NCI-H446 (cell line): Measurements from ENCODE around the gene MOCS1.
"Not testable (repeated sequence)": the region's sequence is repeated elsewhere in the genome, so short reads cannot be mapped to it uniquely, and the experiment has no call there.

Experiments
- DNase-seq, 2 experiments: peaks; one replicate each; lab custom pipeline; 2025; lab: John Stamatoyannopoulos, UW

MOCS1 gene

GRCh38 chr6:39934131-39934757 lies at the start of gene MOCS1:
Gene MOCS1 (minus strand): TSS chr6:39934462. CDS start chr6:39934417, 45 bp downstream.
- peak in 1 of 2 experiments; percentile 70 for DNase-seq

- no peak for DNase-seq
Measured at GRCh38 chr6:39984051-39984450, 49.8 kb upstream of the MOCS1 start.

DNA sequence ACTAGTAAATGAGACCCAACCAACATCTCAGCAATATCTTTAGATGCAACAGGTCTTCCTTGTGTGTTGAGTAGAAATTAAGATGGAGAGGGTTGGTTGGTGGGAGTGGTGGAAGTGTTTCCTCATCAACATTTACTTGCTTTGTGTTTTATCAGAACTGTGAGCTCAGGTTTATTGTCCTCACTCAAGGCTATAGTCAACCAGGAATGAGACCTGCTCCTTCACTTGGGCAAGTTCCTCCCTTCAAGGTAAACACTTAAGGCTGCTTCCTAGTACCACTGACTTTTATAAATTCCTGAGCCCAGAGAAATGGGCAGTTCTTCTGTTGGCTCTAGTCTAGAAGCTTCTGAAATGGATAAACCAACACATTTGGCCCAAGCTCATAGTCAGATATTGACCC lies 48.9 kb upstream of the MOCS1 start:
- no peak for DNase-seq

DNA sequence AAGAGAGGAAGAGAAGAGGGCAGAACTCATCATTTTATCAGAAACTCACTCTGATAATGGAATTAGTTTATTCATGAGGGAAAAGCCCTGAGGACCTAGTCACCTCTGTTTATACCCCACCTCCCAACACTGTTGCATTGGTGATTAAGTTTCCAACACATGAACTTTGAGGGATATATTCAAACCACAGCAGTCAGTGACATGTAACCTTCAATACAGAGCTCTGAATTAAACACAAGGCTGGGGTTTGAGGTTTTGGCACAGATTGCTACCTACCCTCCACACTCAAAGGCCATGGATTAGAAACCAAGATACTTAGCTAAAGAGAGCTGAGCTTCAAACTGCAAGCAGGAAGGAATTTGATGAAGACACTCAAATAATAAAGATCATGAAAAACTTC lies 48.5 kb upstream of the MOCS1 start:
- DNase-seq = no peak

GRCh38 chr6:39980839-39981580 lies 46.7 kb upstream of the MOCS1 start:
- peak; percentile 72 to 76 for DNase-seq

DNA sequence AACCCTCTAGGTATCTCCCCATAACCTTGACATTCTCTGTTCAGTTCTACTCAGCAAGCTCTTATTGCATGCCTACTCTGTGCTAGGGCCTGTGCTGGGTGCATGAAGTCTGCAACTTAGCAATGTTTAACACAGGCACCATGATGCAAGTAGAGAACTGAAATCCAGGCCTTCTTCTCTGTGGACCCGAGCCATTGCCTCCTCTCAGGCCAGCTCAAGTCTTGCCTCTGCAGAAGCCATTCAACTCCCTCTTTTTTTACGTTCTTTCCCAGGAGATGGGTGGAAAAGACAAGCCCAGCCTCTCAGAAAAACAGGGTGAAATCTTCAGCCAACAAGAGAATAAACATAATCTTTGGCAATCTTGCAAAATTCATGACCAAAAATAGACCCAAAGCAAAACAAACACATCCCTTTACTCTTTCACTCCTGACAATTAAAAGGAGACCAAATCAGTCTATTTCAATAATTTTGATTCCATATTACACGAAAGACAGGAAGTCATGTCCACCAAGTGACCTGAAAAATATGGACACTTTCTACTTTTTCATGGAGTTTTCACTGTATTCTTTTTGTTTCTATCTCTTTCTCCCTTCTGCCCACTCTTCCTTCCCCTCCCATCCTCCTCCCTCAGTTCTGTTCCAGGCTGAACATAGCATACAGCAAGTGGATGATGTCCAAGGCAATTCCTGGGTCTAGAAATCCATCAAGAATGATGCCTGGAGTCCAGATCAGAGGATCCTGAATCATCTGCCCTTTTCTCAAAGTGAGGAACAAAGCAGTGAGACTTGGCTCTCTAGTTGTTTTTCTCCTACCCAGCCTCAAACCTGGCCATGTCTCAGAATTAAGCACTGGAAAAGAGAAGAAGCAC lies 45.4 kb upstream of the MOCS1 start:
- DNase-seq = no peak

DNA sequence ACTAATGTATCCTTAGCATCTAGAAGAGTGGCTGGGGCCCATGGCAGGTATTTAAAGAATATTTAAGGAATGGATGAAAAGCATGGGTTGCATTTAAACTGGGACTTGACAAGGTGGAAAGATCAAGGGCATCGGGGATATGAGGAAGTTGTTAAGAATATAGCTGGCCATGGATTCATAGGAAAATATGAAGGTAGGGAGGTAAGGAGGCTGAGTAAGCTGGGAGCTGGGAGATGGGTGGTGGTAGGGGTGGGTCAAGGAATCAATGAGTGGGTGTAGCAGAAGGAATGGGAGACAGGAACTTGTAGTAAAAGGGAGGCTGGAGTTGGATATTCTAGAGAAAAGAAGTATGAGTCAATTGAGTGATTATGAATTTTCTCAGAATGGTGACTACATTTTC lies 44.0 kb upstream of the MOCS1 start:
- no peak for DNase-seq

DNA sequence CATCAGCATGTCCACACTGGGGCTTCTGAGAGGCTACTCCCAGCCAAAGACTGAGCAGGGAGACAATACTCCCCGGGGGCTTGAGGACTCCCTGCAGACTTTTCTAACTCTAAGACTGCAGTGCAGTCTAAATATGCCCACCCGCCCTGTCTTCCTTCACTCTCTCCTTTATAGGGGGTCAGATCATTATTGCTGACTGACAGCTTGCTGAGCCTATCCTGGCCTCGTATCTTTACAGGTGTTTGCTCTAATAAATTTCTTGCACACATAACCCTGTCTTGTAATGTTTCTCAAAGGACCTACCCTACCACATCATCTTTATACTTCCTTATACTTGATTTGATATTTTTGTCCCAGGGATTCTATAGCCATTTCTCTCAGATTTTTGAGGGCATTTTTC lies 39.4 kb upstream of the MOCS1 start:
- no peak for DNase-seq

- DNase-seq = not testable (repeated sequence)
Measured at GRCh38 chr6:39972717-39973116, 38.5 kb upstream of the MOCS1 start.

GRCh38 chr6:39971131-39971530 lies 36.9 kb upstream of the MOCS1 start:
- not testable (repeated sequence) for DNase-seq

DNA sequence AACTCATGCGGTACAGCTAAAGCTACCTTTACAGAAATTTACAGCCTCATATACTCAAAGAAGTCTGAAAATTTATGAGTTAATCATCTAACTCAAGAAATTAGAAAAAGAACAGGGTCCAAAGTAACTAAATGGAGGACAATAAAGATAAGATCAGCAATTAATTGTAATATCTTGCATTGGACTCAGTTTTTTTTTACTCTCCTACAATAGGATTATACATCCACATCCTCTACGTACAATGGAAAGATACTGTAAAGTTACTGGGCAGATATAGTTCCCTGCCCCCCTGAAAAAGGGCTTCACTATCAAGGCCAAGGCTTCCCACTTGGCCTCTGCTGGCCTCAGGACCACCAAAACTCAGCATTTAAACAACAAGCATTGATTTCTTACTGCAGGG lies 31.5 kb upstream of the MOCS1 start:
- no peak for DNase-seq

DNA sequence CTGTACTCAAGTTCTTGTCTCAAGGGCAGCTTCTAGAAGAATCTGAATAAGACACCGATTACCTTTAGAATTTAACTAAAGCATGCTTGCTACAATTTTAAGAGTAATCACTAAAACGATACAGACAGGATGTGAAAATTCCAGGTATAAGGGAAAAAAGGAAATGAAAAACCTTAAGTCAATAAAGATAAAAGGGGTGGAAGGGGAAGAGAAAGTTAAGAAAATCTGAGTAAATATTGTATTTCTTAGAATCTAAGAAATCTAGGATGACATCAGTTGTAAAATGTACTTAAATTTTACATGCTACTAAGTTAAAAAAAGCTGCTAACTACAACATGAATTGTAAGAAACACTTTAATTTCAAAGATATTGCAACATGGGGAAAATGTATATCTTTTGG lies 30.3 kb upstream of the MOCS1 start:
- no peak for DNase-seq

GRCh38 chr6:39964094-39964493 lies 29.8 kb upstream of the MOCS1 start:
- no peak for DNase-seq

GRCh38 chr6:39962831-39963230 lies 28.6 kb upstream of the MOCS1 start:
- no peak for DNase-seq

- DNase-seq = no peak
Measured at GRCh38 chr6:39961178-39961577, 26.9 kb upstream of the MOCS1 start.

DNA sequence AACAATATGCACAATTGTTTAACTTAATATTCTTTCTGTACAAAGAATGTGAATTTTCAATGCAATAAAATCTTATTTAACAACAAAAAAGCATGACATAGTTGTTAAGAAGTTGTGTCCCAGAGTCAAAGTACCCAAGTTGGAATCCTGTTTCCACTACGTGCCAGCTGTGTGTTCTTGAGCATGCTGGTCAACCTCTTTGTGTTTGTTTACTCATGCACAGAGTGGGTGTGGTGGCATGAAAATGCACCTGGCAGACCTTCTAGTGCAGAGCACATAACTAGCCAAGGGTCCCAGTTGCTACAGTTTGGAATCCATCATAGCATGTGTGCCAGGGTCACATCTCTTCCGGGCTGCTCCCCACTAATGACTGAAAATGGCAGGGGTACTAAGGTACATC lies 24.7 kb upstream of the MOCS1 start:
- DNase-seq = no peak

DNA sequence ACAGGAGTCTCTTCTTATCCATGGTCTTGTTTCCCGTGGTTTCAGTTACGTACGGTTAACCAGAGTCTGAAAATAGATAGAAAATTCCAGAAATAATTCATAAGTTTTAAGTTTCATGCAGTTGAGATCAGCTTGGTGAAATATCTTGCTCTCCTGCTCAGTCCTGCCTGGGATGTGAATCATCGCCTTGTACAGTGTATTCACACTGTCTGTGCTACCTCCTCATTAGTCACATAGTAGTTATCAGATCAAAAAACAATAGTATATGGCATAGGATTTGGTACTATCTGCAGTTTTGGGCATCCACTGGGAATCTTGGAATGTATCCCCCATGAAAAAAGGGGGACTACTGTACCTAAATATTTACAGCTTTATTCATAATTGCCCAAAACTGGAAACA lies 22.7 kb upstream of the MOCS1 start:
- DNase-seq = no peak

- no peak for DNase-seq
Measured at GRCh38 chr6:39953076-39953618, 18.9 kb upstream of the MOCS1 start.

GRCh38 chr6:39952167-39952566 lies 17.9 kb upstream of the MOCS1 start:
- DNase-seq = no peak

DNA sequence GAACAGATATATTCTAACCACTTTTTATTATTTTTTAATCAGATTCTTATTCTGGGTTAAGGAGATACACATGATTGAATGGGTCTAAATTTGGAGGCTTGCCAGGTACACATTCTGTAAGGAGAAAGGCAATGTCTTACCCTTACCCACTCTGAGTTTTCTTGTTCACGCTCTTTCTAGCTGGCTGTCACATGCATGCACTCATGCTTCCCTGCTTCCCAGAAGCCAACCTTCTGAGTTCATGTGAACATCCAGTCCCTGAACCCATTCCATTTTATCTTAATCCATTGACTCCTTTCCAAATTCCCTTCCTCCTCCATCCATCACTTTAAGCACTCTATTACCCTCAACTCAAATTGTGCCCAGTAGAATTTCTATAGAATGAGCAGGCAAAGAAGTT lies 17.5 kb upstream of the MOCS1 start:
- DNase-seq = peak in 1 of 2 experiments; percentile 14

DNA sequence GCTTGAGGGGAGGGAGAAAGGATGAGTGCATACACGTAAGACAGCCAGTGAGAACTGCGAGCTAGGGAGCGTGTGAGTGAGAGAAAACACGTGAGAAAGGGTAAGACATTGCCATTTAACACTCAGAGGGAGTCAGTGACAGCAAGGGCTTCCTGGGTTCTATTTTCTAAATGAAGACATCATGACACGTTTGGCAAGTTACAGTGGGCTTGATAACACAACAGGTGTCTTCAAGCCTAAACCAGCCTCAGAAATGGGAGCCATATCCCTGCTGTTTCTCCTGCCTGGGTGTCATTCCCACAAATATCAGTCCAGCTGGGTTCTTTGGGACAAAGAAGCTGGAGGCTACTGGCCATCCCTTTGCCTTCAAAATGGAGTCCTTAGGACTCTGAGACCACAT lies 16.9 kb upstream of the MOCS1 start:
- no peak for DNase-seq

DNA sequence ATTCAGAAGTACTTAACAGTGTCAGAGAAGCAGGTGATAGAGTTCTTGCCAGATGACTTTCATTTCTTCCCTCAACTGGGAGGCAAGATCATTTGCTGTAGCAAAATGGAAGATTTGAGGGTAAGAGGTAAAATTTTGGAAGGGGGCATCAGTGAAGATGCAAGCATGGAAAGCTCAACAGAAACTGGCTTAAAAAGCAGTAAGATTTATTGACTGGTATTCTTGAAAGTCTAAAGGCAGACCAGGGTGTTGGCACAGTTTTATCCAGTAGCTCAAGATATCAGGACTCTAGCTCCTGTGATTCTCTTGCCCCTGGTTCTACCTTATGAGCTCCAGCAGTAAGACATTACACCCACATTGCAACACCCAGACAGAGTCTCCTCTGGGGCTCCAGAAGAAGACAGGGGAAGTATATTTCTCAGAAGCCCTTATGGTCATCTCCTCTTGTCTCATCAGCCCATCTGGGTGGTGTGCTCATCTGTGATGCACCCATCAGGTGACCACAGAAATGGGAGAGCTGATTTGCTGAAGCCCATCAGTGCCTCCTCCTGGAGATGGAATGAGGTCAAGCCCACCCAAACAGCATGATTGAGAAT lies 16.0 kb upstream of the MOCS1 start:
- DNase-seq = no peak
